Tibial nerve (tissue), 4 donors: Measurements from ENCODE around the gene CNP. TPM values are rescaled to one million over a fixed set of nuclear protein-coding genes. Genes with fewer than 3 reads are reported as not detected.

Experiments
- DNase-seq, 2 donors: peaks; one replicate each; pipeline ENCODE4 v3.0.0-alpha.2; 2019; ENCODE audit warnings: low spot score in 2 of 2
- H3K27ac ChIP-seq, 4 donors: fragments of 200-600 bp; sonication (generic) in 3 of 4; one replicate each; pipeline ENCODE4 v1.5.1; 2017 to 2019; ENCODE audit warnings: mild to moderate bottlenecking in 1 of 4
- H3K27me3 ChIP-seq, 2 donors: fragments of 200-600 bp; sonication (generic) in 1 of 2; one replicate each; pipeline versions ENCODE4 v1.5.1 to v1.6.0; 2017 to 2019
- H3K36me3 ChIP-seq, 3 donors: fragments of 200-600 bp; sonication (generic); one replicate each; pipeline ENCODE4 v1.5.1; 2018 to 2019
- H3K4me1 ChIP-seq, 4 donors: fragments of 200-600 bp; sonication (generic) in 3 of 4; one replicate each; pipeline ENCODE4 v1.5.1; 2017 to 2019
- H3K4me3 ChIP-seq, 4 donors: fragments of 200-600 bp; sonication (generic) in 3 of 4; one replicate each; pipeline ENCODE4 v1.5.1; 2017 to 2019; ENCODE audit warnings: mild to moderate bottlenecking in 1 of 4, moderate library complexity in 1 of 4
- H3K9me3 ChIP-seq, 4 donors: fragments of 200-600 bp; sonication (generic) in 3 of 4; one replicate each; pipeline ENCODE4 v1.5.1; 2017 to 2019
- EP300 ChIP-seq, 2 donors: sonication (generic); formaldehyde crosslinking; IDR thresholded peaks; one replicate each; pipeline ENCODE4 v1.6.1; 2017; ENCODE audit warnings: antibody characterized with exemption in 2 of 2, mild to moderate bottlenecking in 1 of 2
- POLR2A ChIP-seq, 2 donors: fragments of 450-650 bp; IDR thresholded peaks; one replicate each; pipeline ENCODE4 v1.6.1; 2017; ENCODE audit warnings: antibody characterized with exemption in 2 of 2, mild to moderate bottlenecking in 2 of 2, moderate library complexity in 2 of 2
- WGBS, 2 donors: methylation state at CpG; one replicate each; pipeline ENCODE4 v1.1.5; 2018; 5-methylcytosine and 5-hydroxymethylcytosine counted together
- total RNA-seq, 4 donors: library from RNA; depleted of rRNA; stranded (reverse); fragments of >200 nt; gene quantifications; one replicate each; pipeline ENCODE4 v1.1.0, GENCODE V29; 2016
- TF ChIP-seq, protein P1 (sequence below), 5 experiments: fragments of 200-600 bp in 3 of 5; fragments of 450-650 bp in 2 of 5; sonication (generic) in 3 of 5; IDR thresholded peaks; one replicate each; pipeline ENCODE4 v1.5.1; 2016 to 2019; ENCODE audit warnings: antibody characterized with exemption in 5 of 5, mild to moderate bottlenecking in 3 of 5, moderate library complexity in 2 of 5

The CNP gene
- total RNA-seq, 4 donors from 2014 or later: 174 to 345 (median 256) TPM

- 89 to 91% methylated on average over 8 of the region's 8 CpGs for whole genome bisulfite sequencing, 2 donors
- no peaks in the 10 kb centered on the region for H3K9me3 ChIP-seq
- DNase-seq: no peak
- no peak overlapping the region for H3K4me3 ChIP-seq
- H3K4me1 ChIP-seq: no peaks in the 10 kb centered on the region
- no peaks in the 10 kb centered on the region for H3K27me3 ChIP-seq
- no peak for TF ChIP-seq EP300 (IDR thresholded peaks at IDR 0.05)
- H3K36me3 ChIP-seq: peaks cover 0 to 42% (median 0%) of the 10 kb centered on the region in 3 donors
- no peak overlapping the region for H3K27ac ChIP-seq
Measured at GRCh38 chr17:41942626-41943373, 23.8 kb upstream of the CNP start.

DNA sequence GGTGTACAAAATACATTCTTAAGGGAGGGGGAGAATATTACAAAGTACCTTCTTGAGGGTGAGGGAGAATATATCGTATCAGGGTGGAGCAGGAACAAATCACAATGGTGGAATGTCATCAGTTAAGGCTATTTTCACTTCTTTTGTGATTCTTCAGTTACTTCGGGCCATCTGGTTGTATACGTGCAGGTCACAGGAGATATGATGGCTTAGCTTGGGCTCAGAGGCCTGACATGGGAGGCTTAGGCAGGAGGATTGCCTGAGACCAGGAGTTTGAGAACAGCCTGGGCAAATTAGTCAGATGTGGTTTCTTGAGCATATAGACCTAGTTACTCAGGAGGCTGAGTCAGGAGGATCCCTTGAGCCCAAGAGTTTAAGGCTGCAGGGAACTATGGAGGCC lies 23.1 kb upstream of the CNP start:
- no peak for DNase-seq
- Histone ChIP-seq H3K27me3 (no peaks in the 10 kb centered on the region), H3K9me3 (no peaks in the 10 kb centered on the region), H3K4me1 (no peaks in the 10 kb centered on the region), H3K36me3 (peaks cover 0 to 37% (median 0%) of the 10 kb centered on the region in 3 donors), H3K4me3 (no peak overlapping the region), H3K27ac (no peak overlapping the region)
- TF ChIP-seq, protein P1, sequence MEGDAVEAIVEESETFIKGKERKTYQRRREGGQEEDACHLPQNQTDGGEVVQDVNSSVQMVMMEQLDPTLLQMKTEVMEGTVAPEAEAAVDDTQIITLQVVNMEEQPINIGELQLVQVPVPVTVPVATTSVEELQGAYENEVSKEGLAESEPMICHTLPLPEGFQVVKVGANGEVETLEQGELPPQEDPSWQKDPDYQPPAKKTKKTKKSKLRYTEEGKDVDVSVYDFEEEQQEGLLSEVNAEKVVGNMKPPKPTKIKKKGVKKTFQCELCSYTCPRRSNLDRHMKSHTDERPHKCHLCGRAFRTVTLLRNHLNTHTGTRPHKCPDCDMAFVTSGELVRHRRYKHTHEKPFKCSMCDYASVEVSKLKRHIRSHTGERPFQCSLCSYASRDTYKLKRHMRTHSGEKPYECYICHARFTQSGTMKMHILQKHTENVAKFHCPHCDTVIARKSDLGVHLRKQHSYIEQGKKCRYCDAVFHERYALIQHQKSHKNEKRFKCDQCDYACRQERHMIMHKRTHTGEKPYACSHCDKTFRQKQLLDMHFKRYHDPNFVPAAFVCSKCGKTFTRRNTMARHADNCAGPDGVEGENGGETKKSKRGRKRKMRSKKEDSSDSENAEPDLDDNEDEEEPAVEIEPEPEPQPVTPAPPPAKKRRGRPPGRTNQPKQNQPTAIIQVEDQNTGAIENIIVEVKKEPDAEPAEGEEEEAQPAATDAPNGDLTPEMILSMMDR (IDR thresholded peaks at IDR 0.05): no peak
- TF ChIP-seq POLR2A (IDR thresholded peaks at IDR 0.05): no peak
- TF ChIP-seq EP300 (IDR thresholded peaks at IDR 0.05): no peak
- WGBS, 2 donors: 90 to 93% methylated on average over 3 of the region's 3 CpGs

- DNase-seq: no peak
- H3K9me3 ChIP-seq: no peaks in the 10 kb centered on the region
- H3K36me3 ChIP-seq: peaks cover 0 to 37% (median 0%) of the 10 kb centered on the region in 3 donors
- H3K4me3 ChIP-seq: no peak overlapping the region
- H3K4me1 ChIP-seq: no peaks in the 10 kb centered on the region
- TF ChIP-seq, protein P1 (IDR thresholded peaks at IDR 0.05): no peak
- TF ChIP-seq EP300 (IDR thresholded peaks at IDR 0.05): no peak
- no peak for TF ChIP-seq POLR2A (IDR thresholded peaks at IDR 0.05)
- WGBS, 2 donors: 61 to 63% methylated on average over 3 of the region's 3 CpGs
- no peaks in the 10 kb centered on the region for H3K27me3 ChIP-seq
- no peak overlapping the region for H3K27ac ChIP-seq
Measured at GRCh38 chr17:41944943-41945342, 21.7 kb upstream of the CNP start.

DNA sequence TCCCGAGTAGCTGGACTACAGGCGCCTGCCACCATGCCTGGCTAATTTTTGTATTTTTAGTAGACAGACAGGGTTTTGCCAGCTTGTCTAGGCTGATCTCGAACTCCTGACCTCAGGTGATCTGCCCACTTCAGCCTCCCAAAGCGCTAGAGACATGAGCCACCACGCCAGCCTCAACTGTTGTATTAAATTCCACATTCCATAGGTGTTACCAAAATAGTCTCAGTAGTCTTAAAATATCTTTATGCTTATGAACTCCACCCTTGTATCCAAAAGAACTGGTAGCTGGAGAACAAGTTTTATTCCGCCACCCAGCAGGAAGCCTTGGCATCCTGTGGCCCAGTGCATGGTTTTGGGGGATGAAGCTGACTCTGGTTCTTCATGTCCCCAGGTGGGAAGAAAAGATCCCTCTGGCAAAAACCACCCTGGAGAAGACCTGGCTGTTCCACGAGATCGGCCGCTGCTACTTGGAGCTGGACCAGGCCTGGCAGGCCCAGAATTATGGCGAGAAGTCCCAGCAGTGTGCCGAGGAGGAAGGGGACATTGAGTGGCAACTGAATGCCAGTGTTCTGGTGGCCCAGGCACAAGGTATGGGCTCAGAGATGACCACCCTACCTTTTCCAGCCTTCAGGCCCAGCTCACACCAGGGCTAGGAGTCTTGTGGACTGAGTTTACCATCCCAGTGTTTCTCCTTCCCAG lies 17.7 kb upstream of the CNP start:
- Histone ChIP-seq H3K9me3 (no peaks in the 10 kb centered on the region), H3K4me1 (no peaks in the 10 kb centered on the region), H3K36me3 (peaks cover 0 to 57% (median 0%) of the 10 kb centered on the region in 3 donors), H3K4me3 (no peak overlapping the region), H3K27ac (no peak overlapping the region), H3K27me3 (no peaks in the 10 kb centered on the region)
- 84 to 91% methylated on average over 11 of the region's 11 CpGs for WGBS, 2 donors
- TF ChIP-seq POLR2A (IDR thresholded peaks at IDR 0.05): no peak
- no peak for TF ChIP-seq EP300 (IDR thresholded peaks at IDR 0.05)
- TF ChIP-seq, protein P1 (IDR thresholded peaks at IDR 0.05): no peak
- no peak for DNase-seq

DNA sequence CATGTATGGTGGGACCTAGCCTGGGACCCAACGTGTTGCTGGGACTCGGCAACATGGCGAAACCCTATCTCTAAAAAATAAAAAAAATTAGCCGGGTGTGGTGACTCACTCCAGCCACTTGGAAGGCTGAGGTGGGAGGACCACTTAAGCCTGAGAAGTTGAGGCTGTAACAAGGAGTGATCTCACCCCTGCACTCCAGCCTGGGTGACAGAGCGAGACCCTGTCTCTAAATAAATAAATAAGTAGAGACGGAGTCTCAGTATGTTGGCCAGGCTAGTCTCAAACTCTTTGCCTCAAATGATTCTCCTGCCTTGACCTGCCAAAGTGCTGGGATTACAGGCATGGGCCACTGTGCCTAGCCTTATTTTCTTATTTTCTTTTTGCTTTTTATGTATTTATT lies 10.1 kb upstream of the CNP start:
- Histone ChIP-seq H3K9me3 (no peaks in the 10 kb centered on the region), H3K4me3 (no peak overlapping the region), H3K27ac (no peak overlapping the region), H3K27me3 (no peaks in the 10 kb centered on the region), H3K4me1 (peaks cover 0 to 17% (median 3%) of the 10 kb centered on the region in 4 donors), H3K36me3 (peaks cover 0 to 32% (median 0%) of the 10 kb centered on the region in 3 donors)
- no peak for DNase-seq
- TF ChIP-seq, protein P1 (IDR thresholded peaks at IDR 0.05): no peak
- TF ChIP-seq EP300 (IDR thresholded peaks at IDR 0.05) (no peak), POLR2A (IDR thresholded peaks at IDR 0.05) (no peak)
- 93 to 95% methylated on average over 6 of the region's 6 CpGs for WGBS, 2 donors
